Subcutaneous abdominal adipose tissue (tissue), 5 donors: Measurements from ENCODE around the gene PPFIA4.

Source experiments
- H3K27ac ChIP-seq: one replicate; pipeline ENCODE4 v1.7.0; 2013; ENCODE audit warnings: low read depth, mild to moderate bottlenecking, inconsistent platforms, low read length, moderate library complexity
- H3K27me3 ChIP-seq, 5 donors: one replicate each; pipeline ENCODE4 v1.7.0; 2013; ENCODE audit warnings: low read length in 5 of 5, inconsistent platforms in 1 of 5; ENCODE audit not compliant: control insufficient read depth in 5 of 5, insufficient read depth in 4 of 5
- H3K36me3 ChIP-seq, 5 donors: one replicate each; pipeline ENCODE4 v1.7.0; 2013; ENCODE audit warnings: low read length in 5 of 5; ENCODE audit not compliant: control insufficient read depth in 5 of 5, insufficient read depth in 5 of 5
- H3K4me1 ChIP-seq, 5 donors: one replicate each; pipeline ENCODE4 v1.7.0; 2013; ENCODE audit warnings: low read length in 5 of 5, mild to moderate bottlenecking in 3 of 5, moderate library complexity in 1 of 5; ENCODE audit not compliant: control insufficient read depth in 5 of 5, insufficient read depth in 5 of 5
- H3K4me3 ChIP-seq, 5 donors: one replicate each; pipeline ENCODE4 v1.7.0; 2013; ENCODE audit warnings: low read length in 5 of 5, low read depth in 1 of 5
- H3K9ac ChIP-seq, 5 donors: one replicate each; pipeline ENCODE4 v1.7.0; 2013; ENCODE audit warnings: low read length in 5 of 5, mild to moderate bottlenecking in 4 of 5, moderate library complexity in 3 of 5
- H3K9me3 ChIP-seq, 5 donors: one replicate each; pipeline ENCODE4 v1.7.0; 2013; ENCODE audit warnings: low read length in 5 of 5; ENCODE audit not compliant: control insufficient read depth in 5 of 5
- donor health status: healthy.
- donor health status: healthy.
- donor health status: healthy.
- donor health status: healthy.
- donor health status: healthy.

The PPFIA4 gene

DNA sequence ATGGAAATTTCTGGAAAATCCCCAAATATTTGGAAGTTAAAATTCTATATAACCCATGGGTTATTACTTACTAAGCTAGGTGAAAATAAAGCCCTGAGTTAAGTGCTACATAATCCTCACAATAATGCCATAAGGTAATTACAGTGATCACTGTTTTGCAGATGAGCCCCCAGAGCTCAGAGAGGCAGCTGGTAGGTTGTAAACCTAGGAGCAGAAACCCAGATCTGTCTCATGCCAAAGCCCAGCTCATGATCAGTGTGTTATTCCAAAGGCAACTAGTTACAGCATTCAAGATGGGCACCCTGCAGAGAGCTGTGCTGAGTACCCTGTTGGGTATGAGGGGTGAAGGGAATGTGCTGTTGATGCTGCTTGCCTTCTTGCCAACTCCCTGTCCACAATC lies 70.3 kb downstream of the PPFIA4 start:
- Histone ChIP-seq H3K9me3 (peaks cover 0 to 17% (median 14%) of the 10 kb centered on the region in 5 donors), H3K27me3 (peaks cover 0 to 5% (median 2%) of the 10 kb centered on the region in 5 donors), H3K9ac (no peak overlapping the region), H3K4me1 (no peaks in the 10 kb centered on the region), H3K4me3 (no peak overlapping the region), H3K27ac (no peak overlapping the region), H3K36me3 (no peaks in the 10 kb centered on the region)

DNA sequence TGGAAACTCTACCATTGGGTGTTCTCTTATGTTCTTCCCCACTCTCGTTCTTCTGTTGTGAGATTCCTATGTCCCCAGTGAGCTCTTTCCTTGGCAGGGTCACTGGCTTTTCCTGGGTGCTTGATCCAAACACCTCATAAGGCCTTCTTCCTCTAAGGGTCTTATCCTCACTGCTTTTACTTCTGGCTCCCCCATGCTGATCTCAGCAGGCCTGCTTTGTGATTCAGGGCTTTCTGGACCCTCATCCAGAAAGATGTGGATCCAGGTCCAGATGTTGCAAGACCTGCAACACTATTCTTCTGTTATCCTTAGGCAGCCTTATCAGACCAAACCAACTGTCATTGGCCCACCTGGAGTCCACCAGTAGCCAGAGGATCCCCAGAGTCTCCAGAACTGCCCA lies 70.7 kb downstream of the PPFIA4 start:
- Histone ChIP-seq H3K27ac (no peak overlapping the region), H3K36me3 (no peaks in the 10 kb centered on the region), H3K9me3 (peaks cover 0 to 17% (median 14%) of the 10 kb centered on the region in 5 donors), H3K4me3 (no peak overlapping the region), H3K9ac (no peak overlapping the region), H3K4me1 (no peaks in the 10 kb centered on the region), H3K27me3 (peaks cover 0 to 3% (median 2%) of the 10 kb centered on the region in 5 donors)

DNA sequence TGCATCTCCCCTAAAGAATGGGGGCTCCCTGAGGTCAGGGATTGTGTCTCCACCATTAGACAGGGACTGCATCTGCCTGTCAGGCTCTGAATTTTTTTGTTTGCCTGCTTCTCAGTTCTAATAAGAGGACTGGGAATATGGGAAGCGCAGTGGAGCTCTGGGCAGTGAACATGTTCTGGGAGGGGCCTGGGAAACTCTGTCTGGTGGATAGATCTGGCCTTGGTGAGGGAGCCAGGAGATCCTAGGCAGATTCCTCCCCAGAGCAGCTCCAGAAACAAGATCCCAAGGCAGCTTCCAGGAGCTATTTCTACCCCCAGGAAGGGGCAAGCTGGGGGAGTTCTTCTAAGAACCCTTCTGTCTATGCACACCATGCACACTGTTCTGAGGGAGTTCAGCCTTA lies 72.2 kb downstream of the PPFIA4 start:
- peaks cover 0 to 17% (median 14%) of the 10 kb centered on the region in 5 donors for H3K9me3 ChIP-seq
- H3K27me3 ChIP-seq: peaks cover 0 to 2% (median 0%) of the 10 kb centered on the region in 5 donors
- peaks cover 0 to 5% (median 0%) of the 10 kb centered on the region in 5 donors for H3K4me1 ChIP-seq
- H3K9ac ChIP-seq: no peak overlapping the region
- no peak overlapping the region for H3K4me3 ChIP-seq
- H3K27ac ChIP-seq: no peak overlapping the region
- H3K36me3 ChIP-seq: no peaks in the 10 kb centered on the region

DNA sequence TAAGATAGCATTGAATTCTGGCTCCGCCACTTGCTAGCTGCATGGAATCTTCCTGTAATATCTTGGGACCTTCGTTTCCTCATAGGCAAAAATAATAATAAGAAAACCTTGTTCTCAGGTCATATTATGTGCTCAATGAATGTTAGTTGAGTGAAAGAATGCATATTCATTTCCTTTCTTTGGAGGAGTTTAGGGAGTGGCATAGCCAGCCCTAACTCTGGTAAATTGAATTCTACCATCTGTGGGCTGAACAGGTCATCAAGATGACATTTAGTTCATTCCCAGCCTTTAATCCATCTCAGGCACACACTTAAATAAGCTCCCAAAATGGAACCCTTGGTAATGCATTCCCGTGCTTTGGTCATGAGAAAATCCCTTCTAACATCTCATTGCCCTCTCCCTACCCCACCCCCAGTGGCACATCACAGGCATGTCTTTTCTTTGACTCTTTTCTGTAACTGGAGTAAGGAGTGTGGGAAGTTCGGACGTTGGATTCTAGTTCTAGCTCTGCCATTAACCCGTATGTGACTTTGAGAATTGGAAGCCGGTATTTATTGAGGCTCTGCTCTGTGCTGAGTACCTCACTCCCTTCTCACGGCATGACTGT lies 72.7 kb downstream of the PPFIA4 start:
- Histone ChIP-seq H3K4me1 (peaks cover 0 to 5% (median 0%) of the 10 kb centered on the region in 5 donors), H3K27me3 (peaks cover 0 to 3% (median 0%) of the 10 kb centered on the region in 5 donors), H3K9me3 (peaks cover 0 to 17% (median 14%) of the 10 kb centered on the region in 5 donors), H3K4me3 (no peak overlapping the region), H3K36me3 (no peaks in the 10 kb centered on the region), H3K27ac (no peak overlapping the region), H3K9ac (no peak overlapping the region)

DNA sequence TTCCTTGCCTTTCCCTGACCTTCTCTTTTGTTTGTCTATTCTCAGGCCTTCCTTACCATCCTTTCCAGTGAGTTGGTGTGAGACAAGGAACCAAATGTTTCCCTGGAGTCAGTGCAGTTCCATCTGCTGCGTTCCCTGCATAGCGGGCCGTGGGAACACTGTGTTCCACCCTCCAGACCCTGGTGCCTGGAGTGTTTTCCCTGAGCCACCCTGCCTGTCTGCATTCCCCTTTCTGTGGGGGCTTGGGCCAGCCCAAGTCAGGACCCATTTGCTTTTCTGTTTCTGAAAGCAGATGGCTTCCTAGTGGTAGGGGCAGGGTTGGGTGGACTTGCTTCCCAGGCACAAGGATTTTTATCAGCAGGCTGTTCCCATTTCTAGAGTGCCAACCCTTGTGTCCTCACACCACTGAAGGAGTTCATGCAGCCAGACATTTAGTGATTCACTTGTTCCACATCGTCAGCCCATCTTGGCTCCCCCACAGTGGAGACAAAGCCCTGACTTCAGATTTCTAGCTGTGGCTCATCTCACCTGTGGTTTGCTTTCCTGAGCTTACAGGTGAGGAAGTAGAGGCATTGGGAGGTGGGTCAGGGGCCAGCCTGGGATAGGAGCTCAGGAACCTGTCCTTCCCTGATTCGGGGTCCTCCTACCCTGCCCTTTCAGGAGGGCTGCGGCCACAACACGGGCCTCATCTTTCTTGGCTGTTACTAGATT lies 73.7 kb downstream of the PPFIA4 start:
- no peak overlapping the region for H3K27ac ChIP-seq
- H3K27me3 ChIP-seq: peaks cover 0 to 3% (median 0%) of the 10 kb centered on the region in 5 donors
- H3K9me3 ChIP-seq: peaks cover 0 to 12% (median 10%) of the 10 kb centered on the region in 5 donors
- H3K4me3 ChIP-seq: no peak overlapping the region
- H3K9ac ChIP-seq: no peak overlapping the region
- H3K36me3 ChIP-seq: no peaks in the 10 kb centered on the region
- H3K4me1 ChIP-seq: peaks cover 0 to 5% (median 0%) of the 10 kb centered on the region in 5 donors

DNA sequence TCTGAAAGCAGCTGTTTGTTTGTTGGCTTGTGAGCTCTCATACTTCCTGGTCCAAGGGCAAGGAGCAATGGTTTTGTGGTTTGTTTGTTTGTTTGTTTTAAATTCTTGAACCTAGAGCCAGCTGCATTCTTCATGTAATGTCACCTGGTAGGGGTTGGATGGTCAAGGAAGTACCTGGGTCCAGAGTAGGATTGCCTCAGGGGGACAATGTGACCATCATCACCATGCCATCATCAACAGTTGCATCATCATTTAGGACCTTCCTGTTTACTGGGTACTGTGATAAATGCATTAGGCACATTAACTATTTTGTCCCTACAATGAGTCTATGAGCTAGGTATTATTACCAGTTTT lies 74.2 kb downstream of the PPFIA4 start:
- H3K4me3 ChIP-seq: no peak overlapping the region
- no peak overlapping the region for H3K27ac ChIP-seq
- no peaks in the 10 kb centered on the region for H3K36me3 ChIP-seq
- H3K9ac ChIP-seq: no peak overlapping the region
- peaks cover 0 to 5% (median 0%) of the 10 kb centered on the region in 5 donors for H3K4me1 ChIP-seq
- peaks cover 0 to 10% (median 6%) of the 10 kb centered on the region in 5 donors for H3K9me3 ChIP-seq
- peaks cover 0 to 3% (median 0%) of the 10 kb centered on the region in 5 donors for H3K27me3 ChIP-seq

DNA sequence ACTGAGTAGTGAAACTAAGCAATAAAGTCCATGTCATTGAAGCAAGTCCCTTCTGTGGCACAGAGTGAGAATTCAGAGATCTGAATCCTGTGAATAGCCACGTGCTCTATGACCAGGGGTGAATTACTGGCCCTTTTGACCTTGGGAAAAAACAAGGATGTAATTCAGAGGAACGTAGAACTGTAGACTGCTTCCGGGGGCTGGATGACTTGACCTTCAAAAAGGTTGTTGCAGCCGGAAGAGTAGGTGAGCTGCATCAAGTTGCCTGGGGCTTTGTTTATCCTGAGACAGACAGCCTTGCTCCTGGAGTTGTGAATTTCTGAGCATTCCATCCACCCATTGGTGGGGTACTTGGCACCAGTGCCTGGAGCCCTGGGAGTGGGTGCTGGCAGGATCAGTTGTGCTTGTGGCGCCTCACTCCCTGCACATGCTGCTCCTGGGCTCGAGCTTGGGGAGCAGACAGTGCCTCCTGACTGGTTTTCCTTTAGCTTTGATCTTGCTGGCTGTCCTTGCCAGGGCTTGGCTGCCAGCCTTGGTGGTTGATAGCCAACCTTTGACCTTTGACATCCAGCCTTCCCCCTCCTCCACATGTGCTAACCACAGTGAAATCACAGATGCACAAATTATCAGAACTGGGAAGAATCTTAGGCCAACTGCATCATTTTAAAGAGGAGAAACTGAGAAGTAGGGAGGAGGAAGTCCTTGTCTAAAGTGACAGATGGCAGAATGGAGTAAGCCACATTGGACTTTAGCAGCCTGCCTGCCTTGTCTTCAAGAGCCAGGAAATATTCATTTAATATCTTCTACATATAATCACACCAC lies 75.7 kb downstream of the PPFIA4 start:
- H3K9ac ChIP-seq: no peak overlapping the region
- no peaks in the 10 kb centered on the region for H3K36me3 ChIP-seq
- H3K4me1 ChIP-seq: peaks cover 0 to 5% (median 0%) of the 10 kb centered on the region in 5 donors
- no peak overlapping the region for H3K27ac ChIP-seq
- no peak overlapping the region for H3K4me3 ChIP-seq
- peaks cover 0 to 3% (median 0%) of the 10 kb centered on the region in 5 donors for H3K27me3 ChIP-seq
- H3K9me3 ChIP-seq: peaks cover 0 to 9% (median 0%) of the 10 kb centered on the region in 5 donors

DNA sequence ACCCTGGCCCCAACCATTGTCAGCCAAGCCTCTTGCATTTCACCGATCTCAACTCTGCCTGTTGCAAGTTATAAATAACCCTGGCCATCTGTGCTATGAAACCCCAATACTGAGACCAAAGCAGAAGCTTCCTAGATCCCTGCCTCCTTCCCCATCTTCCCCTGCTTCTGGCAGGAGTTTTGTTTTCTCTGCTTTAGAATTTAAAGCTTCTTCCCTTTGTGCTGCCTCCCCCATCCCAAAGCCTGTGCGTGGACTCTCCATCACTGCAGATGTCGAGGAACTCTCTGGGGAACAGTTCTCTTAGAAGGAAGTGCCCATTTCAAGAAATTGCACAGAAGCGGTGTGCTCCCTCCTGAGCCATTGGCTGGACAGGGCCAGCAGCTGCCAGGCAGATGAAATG lies 76.9 kb downstream of the PPFIA4 start:
- H3K4me3 ChIP-seq: no peak overlapping the region
- H3K4me1 ChIP-seq: peaks cover 0 to 5% (median 0%) of the 10 kb centered on the region in 5 donors
- no peak overlapping the region for H3K27ac ChIP-seq
- H3K27me3 ChIP-seq: peaks cover 0 to 3% (median 0%) of the 10 kb centered on the region in 5 donors
- no peak overlapping the region for H3K9ac ChIP-seq
- peaks cover 0 to 9% (median 0%) of the 10 kb centered on the region in 5 donors for H3K9me3 ChIP-seq
- no peaks in the 10 kb centered on the region for H3K36me3 ChIP-seq

DNA sequence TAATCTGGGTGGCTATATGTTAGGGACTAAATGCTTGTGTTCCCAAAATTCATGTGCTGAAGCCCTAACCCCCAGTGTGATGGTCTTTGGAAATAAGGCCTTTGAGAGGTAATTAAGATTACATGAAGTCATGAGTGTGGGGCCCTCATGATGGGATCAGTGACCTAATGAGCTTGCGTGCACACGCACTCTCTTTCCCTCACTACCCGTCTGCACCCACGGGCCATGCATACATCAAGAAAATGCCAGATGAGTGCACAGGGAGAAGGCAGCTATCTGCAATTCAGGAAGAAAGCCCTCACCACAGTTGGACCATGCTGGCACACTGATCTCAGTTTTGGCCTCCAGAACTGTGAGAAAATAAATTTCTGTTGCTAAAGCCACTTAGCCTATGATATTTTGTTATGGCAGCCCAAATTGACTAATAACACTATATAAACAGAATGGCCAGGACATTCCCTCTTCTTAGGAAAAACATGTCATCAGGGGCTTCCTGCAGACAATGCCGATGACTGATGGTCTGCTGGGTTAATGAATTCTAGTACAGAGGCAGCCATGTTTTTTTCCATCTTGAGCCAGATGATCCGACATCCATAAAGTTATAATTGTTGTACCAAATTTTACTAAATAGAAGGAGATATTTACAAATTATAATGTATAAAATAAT lies 77.7 kb downstream of the PPFIA4 start:
- Histone ChIP-seq H3K9me3 (peaks cover 0 to 9% (median 0%) of the 10 kb centered on the region in 5 donors), H3K4me3 (no peak overlapping the region), H3K27me3 (peaks cover 0 to 3% (median 0%) of the 10 kb centered on the region in 5 donors), H3K36me3 (no peaks in the 10 kb centered on the region), H3K4me1 (peaks cover 0 to 5% (median 0%) of the 10 kb centered on the region in 5 donors), H3K9ac (no peak overlapping the region), H3K27ac (no peak overlapping the region)
